H1 (cell line): ENCODE data around the gene STARD9. TPM values are rescaled to one million over a fixed set of nuclear protein-coding genes. Genes with fewer than 3 reads are reported as not detected.

Experiments
- ASH2L ChIP-seq: fragments of 200-600, 300-600 bp; sonication (generic); IDR thresholded peaks from one replicate; pipeline ENCODE4 v1.7.1; 2017; ENCODE audit warnings: low read length
- BRCA1 ChIP-seq: IDR thresholded peaks from 2 replicates; pipeline ENCODE4 v1.6.1; 2012; ENCODE audit warnings: low read depth, low read length, improper control_type of control experiment
- CBX5 ChIP-seq: fragments of 300-800, 300-1000 bp; sonication (generic); IDR thresholded peaks from 2 replicates; pipeline ENCODE4 v1.7.1; 2016; ENCODE audit warnings: antibody characterized with exemption, low read length, low read depth
- CTBP2 ChIP-seq: IDR thresholded peaks from 2 replicates; pipeline ENCODE4 v1.7.0; 2011; ENCODE audit warnings: borderline replicate concordance, mild to moderate bottlenecking, moderate library complexity, mixed read lengths, low read length; ENCODE audit not compliant: insufficient read depth, insufficient read length
- EP300 ChIP-seq, 2 experiments: IDR thresholded peaks; 1 replicate in 1 of 2; 2 replicates in 1 of 2; pipeline ENCODE4 v1.6.1; 2011 to 2012; ENCODE audit warnings: low read depth in 2 of 2, low read length in 2 of 2, mild to moderate bottlenecking in 2 of 2, borderline replicate concordance in 1 of 2, inconsistent platforms in 1 of 2, moderate library complexity in 1 of 2
- GABPA ChIP-seq: IDR thresholded peaks from 2 replicates; pipeline ENCODE4 v1.6.1; 2011; ENCODE audit warnings: mild to moderate bottlenecking, low read length, moderate library complexity, borderline replicate concordance; ENCODE audit not compliant: insufficient read depth
- POU5F1 ChIP-seq: IDR thresholded peaks from 2 replicates; pipeline ENCODE4 v1.6.1; 2011; ENCODE audit warnings: low read depth, mild to moderate bottlenecking, low read length, moderate library complexity
- RXRA ChIP-seq: IDR thresholded peaks from 2 replicates; pipeline ENCODE4 v1.6.1; 2011; ENCODE audit warnings: low read depth, mild to moderate bottlenecking, low read length, moderate library complexity; ENCODE audit not compliant: insufficient read depth
- SP1 ChIP-seq: IDR thresholded peaks from 2 replicates; pipeline ENCODE4 v1.6.1; 2011; ENCODE audit warnings: low read depth, low read length
- TAF7 ChIP-seq: optimal IDR thresholded peaks from 2 replicates; pipeline ENCODE3; 2011; ENCODE audit warnings: low read depth, mild to moderate bottlenecking, inconsistent platforms, low read length, moderate library complexity, borderline replicate concordance
- polyA plus RNA-seq, 7 experiments: library from polyadenylated mRNA; depleted of rRNA in 3 of 7; stranded (reverse) in 5 of 7; unstranded in 2 of 7; fragments of >200 nt in 5 of 7; fragments of 200-250 nt in 2 of 7; gene quantifications; 1 replicate in 5 of 7; 2 replicates in 1 of 7; 4 replicates in 1 of 7; pipeline versions ENCODE4 v1.2.1 to v1.2.3, GENCODE V29; 2011 to 2013; ENCODE audit warnings: missing spikeins in 2 of 7, mixed read lengths in 2 of 7
- total RNA-seq: library from RNA; stranded (reverse); fragmentation: NEBNext Ultra II Directional; extraction: Animal tissue kit (Norgen Biotek cat#: 25700); gene quantifications from 2 replicates; pipeline ENCODE4 v1.2.1, GENCODE V29; 2021

Gene STARD9
- total and polyA plus RNA-seq, 2 of the 8 experiments (the other 6 are each of a cell fraction or from before 2014, with no cell fraction given) = 2.8 to 7.0 TPM

GRCh38 chr15:42608752-42609488 lies 33.5 kb downstream of the STARD9 start (continued):
- TF ChIP-seq CTBP2 = no peak
- TF ChIP-seq EP300 (IDR thresholded peaks at IDR 0.05; ENCODE audit: borderline replicate concordance in 1 of 2, low read depth in 2 of 2, low read length in 2 of 2) = no peak
- no peak for TF ChIP-seq ASH2L
- no peak for TF ChIP-seq SP1
- TF ChIP-seq TAF7 = no peak
- no peak for TF ChIP-seq BRCA1
- TF ChIP-seq CBX5 = no peak
- TF ChIP-seq RXRA = no peak
- no peak for TF ChIP-seq GABPA
- TF ChIP-seq POU5F1 = no peak
